ENCODE results near the gene PEDS1. TPM values are rescaled to one million over a fixed set of nuclear protein-coding genes. Genes with fewer than 3 reads are reported as not detected.

The PEDS1 gene
- total and polyA plus RNA-seq, 2 of the 13 experiments (the other 11 are each of a cell fraction or from before 2014, with no cell fraction given): 30.5 to 93.9 TPM

DNA sequence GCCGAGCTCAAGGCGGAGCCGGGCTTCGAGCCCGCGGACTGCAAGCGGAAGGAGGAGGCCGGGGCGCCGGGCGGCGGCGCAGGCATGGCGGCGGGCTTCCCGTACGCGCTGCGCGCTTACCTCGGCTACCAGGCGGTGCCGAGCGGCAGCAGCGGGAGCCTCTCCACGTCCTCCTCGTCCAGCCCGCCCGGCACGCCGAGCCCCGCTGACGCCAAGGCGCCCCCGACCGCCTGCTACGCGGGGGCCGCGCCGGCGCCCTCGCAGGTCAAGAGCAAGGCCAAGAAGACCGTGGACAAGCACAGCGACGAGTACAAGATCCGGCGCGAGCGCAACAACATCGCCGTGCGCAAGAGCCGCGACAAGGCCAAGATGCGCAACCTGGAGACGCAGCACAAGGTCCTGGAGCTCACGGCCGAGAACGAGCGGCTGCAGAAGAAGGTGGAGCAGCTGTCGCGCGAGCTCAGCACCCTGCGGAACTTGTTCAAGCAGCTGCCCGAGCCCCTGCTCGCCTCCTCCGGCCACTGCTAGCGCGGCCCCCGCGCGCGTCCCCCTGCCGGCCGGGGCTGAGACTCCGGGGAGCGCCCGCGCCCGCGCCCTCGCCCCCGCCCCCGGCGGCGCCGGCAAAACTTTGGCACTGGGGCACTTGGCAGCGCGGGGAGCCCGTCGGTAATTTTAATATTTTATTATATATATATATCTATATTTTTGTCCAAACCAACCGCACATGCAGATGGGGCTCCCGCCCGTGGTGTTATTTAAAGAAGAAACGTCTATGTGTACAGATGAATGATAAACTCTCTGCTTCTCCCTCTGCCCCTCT is 38.2 kb upstream of the PEDS1 start (continued):
- TF ChIP-seq GATAD2A (CRISPR knock-in tag; IDR thresholded peaks at IDR 0.05) (no peak), ZNF343 (CRISPR knock-in tag; IDR thresholded peaks at IDR 0.05) (peak; percentile 72; the same call in 1 of the 2 replicates), AKAP8 (CRISPR knock-in tag; IDR thresholded peaks at IDR 0.05) (no peak), SP2 (CRISPR knock-in tag; IDR thresholded peaks at IDR 0.05) (peak; percentile 44; the same call in 1 of the 2 replicates), ZNF547 (CRISPR knock-in tag; IDR thresholded peaks at IDR 0.05) (no peak), ZNF235 (CRISPR knock-in tag; IDR thresholded peaks at IDR 0.05; ENCODE audit: borderline replicate concordance) (peak; percentile 73; the same call in 1 of the 2 replicates), ZNF615 (CRISPR knock-in tag; IDR thresholded peaks at IDR 0.05; ENCODE audit: borderline replicate concordance) (no peak), ZNF24 (IDR thresholded peaks at IDR 0.05) (no peak), ZNF563 (CRISPR knock-in tag; IDR thresholded peaks at IDR 0.05) (peak; percentile 91; the same call in 1 of the 2 replicates), RAD21 (CRISPR knock-in tag; IDR thresholded peaks at IDR 0.05) (peak; percentile 48), ZNF619 (CRISPR knock-in tag; IDR thresholded peaks at IDR 0.05) (0 out of 2 replicates have a peak, but pooled peaks have one; percentile 57), MYNN (CRISPR knock-in tag; IDR thresholded peaks at IDR 0.05; ENCODE audit: low read depth) (no peak), REL (CRISPR knock-in tag; conservative IDR thresholded peaks at IDR 0.05) (0 out of 2 replicates have a peak, but pooled peaks have one; percentile 35), FOXM1 (CRISPR knock-in tag; IDR thresholded peaks at IDR 0.05) (peak; percentile 31; the same call in 1 of the 2 replicates), FOXC1 (CRISPR knock-in tag; IDR thresholded peaks at IDR 0.05; ENCODE audit: borderline replicate concordance) (peak; percentile 91), SRSF1 (optimal IDR thresholded peaks at IDR 0.05; ENCODE audit: low read depth, low read length) (peak; percentile 45), ZFX (CRISPR knock-in tag; IDR thresholded peaks at IDR 0.05; ENCODE audit: low read depth) (peak; percentile 79), ZNF446 (CRISPR knock-in tag; IDR thresholded peaks at IDR 0.05) (peak; percentile 67), BCL6 (CRISPR knock-in tag; IDR thresholded peaks at IDR 0.05) (peak; percentile 40; the same call in 1 of the 2 replicates), RARA (CRISPR knock-in tag; IDR thresholded peaks at IDR 0.05) (peak; percentile 40), ZFP62 (CRISPR knock-in tag; IDR thresholded peaks at IDR 0.05) (no peak), MAF1 (CRISPR knock-in tag; IDR thresholded peaks at IDR 0.05; ENCODE audit: borderline replicate concordance) (no peak; the same call in 1 of the 2 replicates)
- TF ChIP-seq, protein P1, sequence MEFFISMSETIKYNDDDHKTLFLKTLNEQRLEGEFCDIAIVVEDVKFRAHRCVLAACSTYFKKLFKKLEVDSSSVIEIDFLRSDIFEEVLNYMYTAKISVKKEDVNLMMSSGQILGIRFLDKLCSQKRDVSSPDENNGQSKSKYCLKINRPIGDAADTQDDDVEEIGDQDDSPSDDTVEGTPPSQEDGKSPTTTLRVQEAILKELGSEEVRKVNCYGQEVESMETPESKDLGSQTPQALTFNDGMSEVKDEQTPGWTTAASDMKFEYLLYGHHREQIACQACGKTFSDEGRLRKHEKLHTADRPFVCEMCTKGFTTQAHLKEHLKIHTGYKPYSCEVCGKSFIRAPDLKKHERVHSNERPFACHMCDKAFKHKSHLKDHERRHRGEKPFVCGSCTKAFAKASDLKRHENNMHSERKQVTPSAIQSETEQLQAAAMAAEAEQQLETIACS (CRISPR knock-in tag; IDR thresholded peaks at IDR 0.05): peak; percentile 43
- TF ChIP-seq, protein P2, sequence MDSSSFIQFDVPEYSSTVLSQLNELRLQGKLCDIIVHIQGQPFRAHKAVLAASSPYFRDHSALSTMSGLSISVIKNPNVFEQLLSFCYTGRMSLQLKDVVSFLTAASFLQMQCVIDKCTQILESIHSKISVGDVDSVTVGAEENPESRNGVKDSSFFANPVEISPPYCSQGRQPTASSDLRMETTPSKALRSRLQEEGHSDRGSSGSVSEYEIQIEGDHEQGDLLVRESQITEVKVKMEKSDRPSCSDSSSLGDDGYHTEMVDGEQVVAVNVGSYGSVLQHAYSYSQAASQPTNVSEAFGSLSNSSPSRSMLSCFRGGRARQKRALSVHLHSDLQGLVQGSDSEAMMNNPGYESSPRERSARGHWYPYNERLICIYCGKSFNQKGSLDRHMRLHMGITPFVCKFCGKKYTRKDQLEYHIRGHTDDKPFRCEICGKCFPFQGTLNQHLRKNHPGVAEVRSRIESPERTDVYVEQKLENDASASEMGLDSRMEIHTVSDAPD (CRISPR knock-in tag; IDR thresholded peaks at IDR 0.05): no peak
- TF ChIP-seq, protein P3, sequence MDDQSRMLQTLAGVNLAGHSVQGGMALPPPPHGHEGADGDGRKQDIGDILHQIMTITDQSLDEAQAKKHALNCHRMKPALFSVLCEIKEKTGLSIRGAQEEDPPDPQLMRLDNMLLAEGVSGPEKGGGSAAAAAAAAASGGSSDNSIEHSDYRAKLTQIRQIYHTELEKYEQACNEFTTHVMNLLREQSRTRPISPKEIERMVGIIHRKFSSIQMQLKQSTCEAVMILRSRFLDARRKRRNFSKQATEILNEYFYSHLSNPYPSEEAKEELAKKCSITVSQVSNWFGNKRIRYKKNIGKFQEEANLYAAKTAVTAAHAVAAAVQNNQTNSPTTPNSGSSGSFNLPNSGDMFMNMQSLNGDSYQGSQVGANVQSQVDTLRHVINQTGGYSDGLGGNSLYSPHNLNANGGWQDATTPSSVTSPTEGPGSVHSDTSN (CRISPR knock-in tag; IDR thresholded peaks at IDR 0.05; ENCODE audit: borderline replicate concordance): 0 out of 2 replicates have a peak, but pooled peaks have one; percentile 39
- TF ChIP-seq, protein P4, sequence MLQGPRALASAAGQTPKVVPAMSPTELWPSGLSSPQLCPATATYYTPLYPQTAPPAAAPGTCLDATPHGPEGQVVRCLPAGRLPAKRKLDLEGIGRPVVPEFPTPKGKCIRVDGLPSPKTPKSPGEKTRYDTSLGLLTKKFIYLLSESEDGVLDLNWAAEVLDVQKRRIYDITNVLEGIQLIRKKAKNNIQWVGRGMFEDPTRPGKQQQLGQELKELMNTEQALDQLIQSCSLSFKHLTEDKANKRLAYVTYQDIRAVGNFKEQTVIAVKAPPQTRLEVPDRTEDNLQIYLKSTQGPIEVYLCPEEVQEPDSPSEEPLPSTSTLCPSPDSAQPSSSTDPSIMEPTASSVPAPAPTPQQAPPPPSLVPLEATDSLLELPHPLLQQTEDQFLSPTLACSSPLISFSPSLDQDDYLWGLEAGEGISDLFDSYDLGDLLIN (CRISPR knock-in tag; IDR thresholded peaks at IDR 0.05; ENCODE audit: borderline replicate concordance): 0 out of 2 replicates have a peak, but pooled peaks have one; percentile 71

All from HepG2 (cell line).